HG03159 (cell line): ENCODE data around the gene HS6ST2.

Experiments used
- ATAC-seq: cut with Tn5 transposase; IDR thresholded peaks from one replicate; pipeline ENCODE4 v1.9.1; 2021; ENCODE audit warnings: mild to moderate bottlenecking, moderate library complexity; ENCODE audit not compliant: unreplicated experiment

The HS6ST2 gene

GRCh38 chrX:132689612-132690563 is 268.5 kb downstream of the HS6ST2 start:
- ATAC-seq, result no peak

- ATAC-seq, result no peak
These were observed 273.2 kb downstream of the HS6ST2 start for GRCh38 chrX:132685276-132685675.

GRCh38 chrX:132677233-132677716 is 281.2 kb downstream of the HS6ST2 start:
- ATAC-seq, result peak; percentile 50

- peak; percentile 18 for ATAC-seq
These were observed 281.8 kb downstream of the HS6ST2 start for GRCh38 chrX:132676561-132677186.

GRCh38 chrX:132676102-132676501 is 282.3 kb downstream of the HS6ST2 start:
- no peak for ATAC-seq

- no peak for ATAC-seq
These were observed 285.1 kb downstream of the HS6ST2 start for GRCh38 chrX:132673331-132673730.

- no peak for ATAC-seq
These were observed 287.2 kb downstream of the HS6ST2 start for GRCh38 chrX:132671229-132671641.

- ATAC-seq, result no peak
These were observed 289.3 kb downstream of the HS6ST2 start for GRCh38 chrX:132669142-132669541.

- no peak for ATAC-seq
These were observed 290.3 kb downstream of the HS6ST2 start for GRCh38 chrX:132668178-132668577.

GRCh38 chrX:132665676-132666075 is 292.8 kb downstream of the HS6ST2 start:
- ATAC-seq, result no peak

GRCh38 chrX:132664273-132664672 is 294.2 kb downstream of the HS6ST2 start:
- ATAC-seq, result no peak

GRCh38 chrX:132662844-132663243 is 295.6 kb downstream of the HS6ST2 start:
- ATAC-seq, result no peak

GRCh38 chrX:132657876-132658275 is 300.6 kb downstream of the HS6ST2 start:
- ATAC-seq, result no peak

- ATAC-seq, result no peak
These were observed 305.6 kb downstream of the HS6ST2 start for GRCh38 chrX:132652871-132653270.

- no peak for ATAC-seq
These were observed 306.9 kb downstream of the HS6ST2 start for GRCh38 chrX:132651421-132652086.

GRCh38 chrX:132648895-132649294 is 309.5 kb downstream of the HS6ST2 start:
- no peak for ATAC-seq

GRCh38 chrX:132639446-132639845 is 319.0 kb downstream of the HS6ST2 start:
- no peak for ATAC-seq

- no peak for ATAC-seq
These were observed 320.1 kb downstream of the HS6ST2 start for GRCh38 chrX:132638313-132638712.

GRCh38 chrX:132636080-132636479 is 322.3 kb downstream of the HS6ST2 start:
- ATAC-seq, result no peak

- ATAC-seq, result no peak
These were observed 323.9 kb downstream of the HS6ST2 start for GRCh38 chrX:132634521-132634920.

- peak; percentile 72 for ATAC-seq
These were observed 326.7 kb downstream of the HS6ST2 start for GRCh38 chrX:132631579-132632232.
